Astrocyte (in vitro differentiated cells and primary cell): Measurements from ENCODE around the gene OSBPL1A. TPM values are rescaled to one million over a fixed set of nuclear protein-coding genes. Genes with fewer than 3 reads are reported as not detected.

Experiments used
- DNase-seq: peaks from one replicate; pipeline ENCODE4 v3.0.0-alpha.2; 2010; ENCODE audit warnings: low read depth
- FAIRE-seq: peaks from 2 replicates; lab custom pipeline; 2011; peaks lifted over from hg19 to GRCh38; lab: Jason Lieb, UNC
- H2AFZ ChIP-seq: 2 replicates; pipeline ENCODE4 v1.6.0; 2012; ENCODE audit warnings: low read depth, low read length, inconsistent platforms
- H3K27ac ChIP-seq: 2 replicates; pipeline ENCODE4 v1.5.1; 2011; ENCODE audit warnings: low read depth, low read length, inconsistent platforms
- H3K27me3 ChIP-seq: 2 replicates; pipeline ENCODE4 v1.6.0; 2011; ENCODE audit warnings: low read length, inconsistent platforms; ENCODE audit not compliant: insufficient read depth
- H3K36me3 ChIP-seq: 2 replicates; pipeline ENCODE4 v1.5.1; 2011; ENCODE audit warnings: low read length, inconsistent platforms; ENCODE audit not compliant: insufficient read depth
- H3K4me1 ChIP-seq: 2 replicates; pipeline ENCODE4 v1.5.1; 2011; ENCODE audit warnings: low read length, inconsistent platforms; ENCODE audit not compliant: insufficient read depth
- H3K4me2 ChIP-seq: 2 replicates; pipeline ENCODE4 v1.6.0; 2012; ENCODE audit warnings: low read length, inconsistent platforms
- H3K4me3 ChIP-seq: 2 replicates; pipeline ENCODE4 v1.5.1; 2011; ENCODE audit warnings: low read depth, mild to moderate bottlenecking, low read length, inconsistent platforms; ENCODE audit not compliant: insufficient read depth
- H3K79me2 ChIP-seq: 2 replicates; pipeline ENCODE4 v1.6.0; 2012; ENCODE audit warnings: mild to moderate bottlenecking, low read length, inconsistent platforms; ENCODE audit not compliant: insufficient read depth
- H3K9ac ChIP-seq: 2 replicates; pipeline ENCODE4 v1.6.0; 2012; ENCODE audit warnings: mild to moderate bottlenecking, low read length, inconsistent platforms
- H3K9me3 ChIP-seq: 2 replicates; pipeline ENCODE4 v1.5.1; 2012; ENCODE audit warnings: low read depth, mild to moderate bottlenecking, low read length, inconsistent platforms; ENCODE audit not compliant: insufficient read depth
- H4K20me1 ChIP-seq: 2 replicates; pipeline ENCODE4 v1.6.0; 2012; ENCODE audit warnings: low read length, inconsistent platforms; ENCODE audit not compliant: insufficient read depth
- H3K27ac Mint-ChIP-seq: one replicate; pipeline ENCODE4 v1.8.0; 2021; ENCODE audit warnings: mild to moderate bottlenecking, mixed read lengths; ENCODE audit not compliant: unreplicated experiment
- H3K27me3 Mint-ChIP-seq: one replicate; pipeline ENCODE4 v1.8.0; 2021; ENCODE audit warnings: low read depth, mixed read lengths; ENCODE audit not compliant: unreplicated experiment
- H3K36me3 Mint-ChIP-seq: one replicate; pipeline ENCODE4 v1.8.0; 2021; ENCODE audit warnings: low read depth, mixed read lengths; ENCODE audit not compliant: unreplicated experiment
- H3K4me1 Mint-ChIP-seq: one replicate; pipeline ENCODE4 v1.8.0; 2021; ENCODE audit warnings: low read depth, mixed read lengths; ENCODE audit not compliant: unreplicated experiment
- H3K4me3 Mint-ChIP-seq: one replicate; pipeline ENCODE4 v1.8.0; 2021; ENCODE audit warnings: mild to moderate bottlenecking, moderate library complexity, mixed read lengths; ENCODE audit not compliant: unreplicated experiment
- H3K9me3 Mint-ChIP-seq: one replicate; pipeline ENCODE4 v1.8.0; 2021; ENCODE audit warnings: mild to moderate bottlenecking, mixed read lengths; ENCODE audit not compliant: unreplicated experiment
- CTCF ChIP-seq: IDR thresholded peaks from 2 replicates; pipeline ENCODE4 v1.5.1; 2011; ENCODE audit warnings: low read depth, mild to moderate bottlenecking, inconsistent platforms, low read length, moderate library complexity; ENCODE audit not compliant: insufficient read depth
- EZH2 ChIP-seq: IDR thresholded peaks from 2 replicates; pipeline ENCODE4 v1.6.1; 2012; ENCODE audit warnings: mild to moderate bottlenecking, low read length, inconsistent platforms; ENCODE audit not compliant: insufficient read depth
- total RNA-seq: library from RNA; stranded (reverse); gene quantifications from 2 replicates; pipeline ENCODE4 v1.2.1, GENCODE V29; 2021

Gene OSBPL1A
- total RNA-seq, 1 donor from 2014 or later: 27.7 TPM

- no peaks in the 10 kb centered on the region for H3K4me1 Mint-ChIP-seq
- no peaks in the 10 kb centered on the region for H3K4me1 ChIP-seq
- H3K9ac ChIP-seq: no peak overlapping the region
- peaks cover 5% of the 10 kb centered on the region for H3K36me3 Mint-ChIP-seq
- no peaks in the 10 kb centered on the region for H3K9me3 ChIP-seq
- no peak overlapping the region for H3K4me3 ChIP-seq
- no peaks in the 10 kb centered on the region for H3K27me3 ChIP-seq
- H3K27ac Mint-ChIP-seq: no peak overlapping the region
- peaks cover 3% of the 10 kb centered on the region for H3K9me3 Mint-ChIP-seq
- H3K4me3 Mint-ChIP-seq: no peak overlapping the region
- TF ChIP-seq EZH2 (no peak), CTCF (no peak)
- DNase-seq: peak; percentile 13
- H3K27me3 Mint-ChIP-seq: no peaks in the 10 kb centered on the region
- no peak overlapping the region for H3K27ac ChIP-seq
- H3K36me3 ChIP-seq: no peaks in the 10 kb centered on the region
- FAIRE-seq: no peak
- no peaks in the 10 kb centered on the region for H3K79me2 ChIP-seq
- no peak overlapping the region for H2AFZ ChIP-seq
- H4K20me1 ChIP-seq: no peaks in the 10 kb centered on the region
- H3K4me2 ChIP-seq: no peak overlapping the region
Measured at GRCh38 chr18:24306201-24306600, 91.4 kb downstream of the OSBPL1A start.

DNA sequence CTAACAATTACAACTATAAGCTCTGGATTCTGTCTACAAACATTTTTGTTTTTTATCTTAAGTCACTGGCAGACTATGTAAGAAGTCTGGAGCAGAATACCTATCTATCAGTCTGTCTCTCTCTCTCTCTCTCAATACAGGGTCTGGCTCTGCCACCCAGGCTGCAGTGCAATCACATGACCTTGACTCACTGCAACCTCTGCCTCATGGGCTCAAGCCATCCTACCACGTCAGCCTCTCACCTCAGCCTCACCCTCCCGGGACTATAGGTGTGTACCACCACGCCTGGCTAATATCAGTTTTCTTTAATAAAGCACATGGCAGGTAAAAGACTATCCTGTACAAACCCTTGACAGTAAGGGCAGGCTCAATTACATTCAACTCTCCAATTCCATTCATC lies 96.9 kb downstream of the OSBPL1A start:
- Histone ChIP-seq H3K4me2 (no peak overlapping the region), H3K27ac (no peak overlapping the region), H3K4me3 (no peak overlapping the region), H3K79me2 (no peaks in the 10 kb centered on the region), H3K9me3 (no peaks in the 10 kb centered on the region), H4K20me1 (no peaks in the 10 kb centered on the region), H3K4me1 (no peaks in the 10 kb centered on the region), H3K27me3 (no peaks in the 10 kb centered on the region), H3K36me3 (no peaks in the 10 kb centered on the region), H2AFZ (no peak overlapping the region), H3K9ac (no peak overlapping the region)
- no peaks in the 10 kb centered on the region for H3K27me3 Mint-ChIP-seq
- DNase-seq (no peak), FAIRE-seq (no peak)
- H3K9me3 Mint-ChIP-seq: peaks cover 2% of the 10 kb centered on the region
- H3K4me1 Mint-ChIP-seq: peaks cover 9% of the 10 kb centered on the region
- H3K4me3 Mint-ChIP-seq: no peak overlapping the region
- TF ChIP-seq CTCF (no peak), EZH2 (no peak)
- H3K36me3 Mint-ChIP-seq: peaks cover 6% of the 10 kb centered on the region
- no peak overlapping the region for H3K27ac Mint-ChIP-seq

DNA sequence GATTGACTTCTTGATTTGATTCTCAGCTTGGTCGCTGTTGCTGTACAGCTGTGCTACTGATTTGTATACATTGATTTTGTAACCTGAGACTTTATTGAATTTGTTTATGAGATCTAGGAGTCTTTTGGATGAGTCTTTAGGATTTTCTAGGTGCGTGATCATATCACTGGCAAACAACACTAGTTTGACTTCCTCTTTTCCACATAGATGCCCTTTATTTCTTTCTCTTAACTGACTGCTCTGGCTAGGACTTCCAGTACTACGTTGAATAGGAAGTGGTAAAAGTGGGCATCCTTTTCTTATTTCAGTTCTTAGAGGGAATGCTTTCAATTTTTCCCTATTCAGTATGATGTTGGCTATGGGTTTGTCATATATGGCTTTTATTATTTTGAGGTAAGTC lies 101.3 kb downstream of the OSBPL1A start:
- Histone ChIP-seq H3K9me3 (no peaks in the 10 kb centered on the region), H3K36me3 (no peaks in the 10 kb centered on the region), H3K27ac (no peak overlapping the region), H3K4me3 (no peak overlapping the region), H3K27me3 (no peaks in the 10 kb centered on the region), H4K20me1 (no peaks in the 10 kb centered on the region), H3K4me2 (no peak overlapping the region), H3K4me1 (no peaks in the 10 kb centered on the region), H3K79me2 (no peaks in the 10 kb centered on the region), H3K9ac (no peak overlapping the region), H2AFZ (no peak overlapping the region)
- Mint-ChIP-seq H3K9me3 (peaks cover 2% of the 10 kb centered on the region), H3K27me3 (peaks cover under 1% of the 10 kb centered on the region), H3K4me3 (no peak overlapping the region), H3K36me3 (peaks cover 2% of the 10 kb centered on the region), H3K27ac (no peak overlapping the region), H3K4me1 (peaks cover 9% of the 10 kb centered on the region)
- FAIRE-seq (no peak), DNase-seq (no peak)
- TF ChIP-seq EZH2 (no peak), CTCF (no peak)
